K562 (cell line): Measurements from ENCODE around the gene RAD1. TPM values are rescaled to one million over a fixed set of nuclear protein-coding genes. Genes with fewer than 3 reads are reported as not detected.

Experiments
- C11orf30 ChIP-seq: fragments of 450-650 bp; IDR thresholded peaks from 2 replicates; pipeline ENCODE4 v1.6.1; 2016; ENCODE audit warnings: low read depth, mild to moderate bottlenecking
- DACH1 ChIP-seq: fragments of 450-650 bp; IDR thresholded peaks from 2 replicates; pipeline ENCODE4 v1.6.1; 2018; ENCODE audit not compliant: partially characterized antibody
- DLX4 ChIP-seq: fragments of 250-450 bp; sonication (Bioruptor Pico); IDR thresholded peaks from 2 replicates; pipeline ENCODE4 v1.6.1; 2021; ENCODE audit warnings: mild to moderate bottlenecking
- ETS1 ChIP-seq: conservative IDR thresholded peaks from 2 replicates; pipeline ENCODE4 v1.6.1; 2011; ENCODE audit warnings: low read depth, mild to moderate bottlenecking, low read length; ENCODE audit not compliant: control insufficient read depth
- FOS ChIP-seq: IDR thresholded peaks from 3 replicates; pipeline ENCODE4 v1.6.1; 2011; ENCODE audit not compliant: insufficient read length; ENCODE audit errors: extremely low read depth
- HEY1 ChIP-seq: fragments of 250-450 bp; sonication (Bioruptor Pico); IDR thresholded peaks from 2 replicates; pipeline ENCODE4 v1.5.0; 2020; ENCODE audit warnings: mild to moderate bottlenecking, moderate library complexity, borderline replicate concordance
- HLTF ChIP-seq: fragments of 450-650 bp; IDR thresholded peaks from 2 replicates; pipeline ENCODE4 v1.6.1; 2016
- LEF1 ChIP-seq: fragments of 450-650 bp; IDR thresholded peaks from 2 replicates; pipeline ENCODE4 v1.6.1; 2016; ENCODE audit warnings: mild to moderate bottlenecking
- PPARD ChIP-seq: fragments of 250-450 bp; sonication (Bioruptor Pico); IDR thresholded peaks from 2 replicates; pipeline ENCODE4 v1.8.0; 2022; ENCODE audit warnings: inconsistent platforms, mild to moderate bottlenecking, moderate library complexity
- SIN3B ChIP-seq: fragments of 450-650 bp; IDR thresholded peaks from 2 replicates; pipeline ENCODE4 v1.6.1; 2017; ENCODE audit warnings: low read depth, mild to moderate bottlenecking, moderate library complexity
- SMC3 ChIP-seq: conservative IDR thresholded peaks from 2 replicates; pipeline ENCODE4 v1.6.1; 2011; ENCODE audit warnings: low read depth, low read length, improper control_type of control experiment; ENCODE audit not compliant: insufficient read depth
- SNIP1 ChIP-seq: fragments of 450-650 bp; IDR thresholded peaks from 2 replicates; pipeline ENCODE4 v1.7.1; 2017; ENCODE audit warnings: low read depth, mild to moderate bottlenecking
- ZNF134 ChIP-seq: fragments of 250-450 bp; sonication (Bioruptor Pico); conservative IDR thresholded peaks from 2 replicates; pipeline ENCODE4 v1.4.0; 2020
- ZNF407 ChIP-seq: fragments of 450-650 bp; IDR thresholded peaks from 2 replicates; pipeline ENCODE4 v1.6.1; 2016; ENCODE audit warnings: low read depth
- polyA plus RNA-seq, 8 experiments: library from polyadenylated mRNA; depleted of rRNA in 4 of 8; stranded (reverse) in 5 of 8; unstranded in 3 of 8; fragments of >200 nt; fragmentation: Nextera tagmentation in 2 of 8; fragmentation: Illumina TruSeq in 1 of 8; extraction: Ambion mirVana in 2 of 8; extraction: Trizol in 1 of 8; gene quantifications; 2 replicates each; pipeline versions ENCODE4 v1.2.1 to v1.2.3, GENCODE V29; 2011 to 2014; ENCODE audit warnings: inconsistent platforms in 1 of 8, missing spikeins in 1 of 8
- total RNA-seq, 7 experiments: library from RNA; depleted of rRNA in 6 of 7; stranded (reverse); fragments of >200 nt in 6 of 7; fragmentation: Illumina TruSeq in 2 of 7; extraction: Trizol in 2 of 7; gene quantifications; 2 replicates each; pipeline versions ENCODE4 v1.2.1 to v1.2.3, GENCODE V29; 2011 to 2021; ENCODE audit warnings: low replicate concordance in 1 of 7

Gene RAD1
- total and polyA plus RNA-seq, 9 of the 15 experiments (the other 6 are each of a cell fraction or from before 2014, with no cell fraction given), result 44.5 to 148 (median 60.8) TPM

- TF ChIP-seq ZNF407, result no peak
- no peak for TF ChIP-seq SNIP1
- no peak for TF ChIP-seq C11orf30
- TF ChIP-seq HLTF, result no peak
- TF ChIP-seq FOS, result no peak
- peak; percentile 98 for TF ChIP-seq SMC3
- no peak for TF ChIP-seq ZNF134 (CRISPR knock-in tag)
- no peak for TF ChIP-seq LEF1
- no peak; the same call in 1 of the 2 replicates for TF ChIP-seq SIN3B
- no peak for TF ChIP-seq HEY1 (CRISPR knock-in tag)
- TF ChIP-seq PPARD (CRISPR knock-in tag), result no peak
- TF ChIP-seq DLX4 (CRISPR knock-in tag), result no peak
- no peak for TF ChIP-seq DACH1
- no peak for TF ChIP-seq ETS1
These were observed 16.9 kb downstream of the RAD1 start (continued) for GRCh38 chr5:34898258-34898895.
